Effector CD4-positive, alpha-beta T cell (primary cell): ENCODE measurements around the gene SRL.
A peak's percentile ranks its signal among the peaks of the same experiment; 100 is the strongest.

Experiments used
- DNase-seq: peaks from one replicate; pipeline ENCODE4 v3.0.0-alpha.2; 2020

SRL gene

DNA sequence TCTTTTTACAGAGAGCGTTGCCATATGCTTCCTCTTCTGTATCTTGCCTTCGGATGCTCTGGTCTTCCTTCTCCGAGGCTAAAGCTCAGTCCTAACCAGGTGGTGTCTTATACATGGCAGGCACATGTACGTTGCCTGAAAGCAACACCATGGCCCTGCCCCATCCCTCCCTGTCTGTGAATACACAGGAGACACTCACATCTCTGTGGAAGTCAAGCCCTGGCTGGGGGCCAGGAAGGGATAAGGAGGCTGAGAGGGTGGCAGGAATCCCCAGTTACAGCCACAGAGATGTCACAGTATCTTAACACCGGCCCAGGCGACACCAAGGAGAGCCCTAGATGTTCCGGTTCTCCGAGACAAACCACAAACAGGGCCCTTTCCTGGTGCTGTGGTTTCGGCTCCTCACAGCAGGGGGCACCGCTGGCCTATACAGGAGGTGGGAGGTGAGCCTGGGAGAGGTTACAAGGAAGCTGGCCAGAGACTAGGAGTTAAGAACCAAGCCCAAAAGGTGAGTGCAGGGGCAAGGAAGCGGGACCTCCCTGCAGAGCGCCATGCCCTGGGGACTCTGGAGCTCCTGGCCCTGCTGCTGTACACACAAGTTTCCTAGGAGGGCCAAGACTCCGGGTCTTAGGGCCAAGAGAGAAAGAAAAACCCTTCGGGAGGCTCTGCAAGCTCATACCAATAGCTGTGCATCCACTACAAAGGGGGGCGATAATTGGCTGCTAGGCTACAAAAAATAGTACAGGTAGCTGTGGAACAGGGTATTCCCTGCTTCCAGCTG lies 41.7 kb downstream of the SRL start:
- DNase-seq = no peak

DNA sequence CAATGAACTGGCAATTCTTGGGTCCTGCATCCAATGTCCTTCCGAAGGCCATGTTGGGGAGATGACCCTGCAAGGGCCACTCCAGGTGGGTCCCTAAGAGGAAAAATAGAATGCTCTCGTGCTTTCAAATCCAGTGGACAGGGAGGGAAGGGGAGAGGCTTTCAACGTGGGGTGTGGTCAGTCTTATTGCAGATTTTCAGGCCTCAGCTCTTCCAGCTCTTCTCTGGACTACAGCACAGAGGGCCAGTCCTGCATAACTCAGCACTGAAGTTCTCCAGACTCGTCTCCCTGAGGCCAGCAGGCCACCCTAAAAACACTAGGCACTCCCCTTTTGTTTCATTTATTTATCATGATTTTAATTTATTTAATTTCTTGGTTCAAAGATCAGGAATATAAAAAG lies 43.1 kb downstream of the SRL start:
- no peak for DNase-seq

DNA sequence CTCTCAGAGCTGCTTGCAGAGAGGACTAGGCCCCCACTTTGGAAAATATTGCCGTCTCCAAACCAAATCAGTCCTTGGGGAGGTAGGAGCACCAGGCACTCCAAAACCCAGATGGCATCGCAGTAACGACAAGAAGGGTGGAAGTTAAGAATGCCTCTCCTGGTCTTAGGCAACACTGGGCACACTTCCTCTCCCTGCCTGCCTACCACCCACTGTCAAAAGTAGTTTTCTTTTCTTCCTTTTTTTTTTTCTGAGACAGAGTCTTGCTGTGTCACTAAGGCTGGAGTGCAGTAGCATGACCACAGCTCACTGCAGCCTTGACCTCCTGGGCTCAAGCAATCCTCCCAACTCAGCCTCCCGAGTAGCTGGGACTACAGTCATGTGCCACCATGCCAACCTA lies 47.2 kb downstream of the SRL start:
- no peak for DNase-seq

DNA sequence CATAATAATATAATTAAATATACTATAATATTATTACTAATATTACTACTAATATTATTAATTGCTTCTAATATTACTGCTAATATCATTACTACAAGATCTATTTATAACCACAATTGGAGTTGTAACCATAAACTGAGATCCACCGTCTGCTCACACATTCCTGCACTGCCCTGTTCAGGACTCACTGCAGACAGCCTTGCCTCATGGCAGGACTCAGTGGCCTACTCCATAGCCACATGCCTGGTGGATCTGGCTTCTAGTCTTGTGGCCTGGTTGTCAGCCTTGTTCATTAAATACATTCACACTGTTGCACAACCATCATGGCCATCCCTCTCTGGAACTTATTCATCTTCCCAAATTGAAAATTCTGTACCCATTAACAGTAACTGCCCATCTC lies 48.0 kb downstream of the SRL start:
- no peak for DNase-seq

DNA sequence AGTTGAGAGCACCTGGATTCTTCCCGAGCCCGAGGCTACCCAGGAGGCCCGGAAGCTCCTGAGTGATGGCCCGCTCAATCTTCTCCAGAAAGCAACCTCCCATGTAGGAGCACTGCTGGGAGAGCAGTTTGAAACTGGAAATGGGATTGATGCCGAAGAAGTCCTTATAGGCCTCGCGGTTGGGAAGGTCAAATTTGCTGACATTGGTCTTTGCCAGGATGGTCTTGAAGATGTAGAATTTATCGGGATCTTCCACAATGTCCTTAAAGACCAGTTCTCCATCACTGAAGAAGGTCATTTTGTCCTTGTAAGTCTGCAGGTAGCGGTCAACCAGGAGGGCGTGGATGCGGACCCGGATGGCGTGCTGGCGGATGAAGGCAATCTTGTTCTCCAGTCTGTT lies 49.7 kb downstream of the SRL start:
- no peak for DNase-seq

DNA sequence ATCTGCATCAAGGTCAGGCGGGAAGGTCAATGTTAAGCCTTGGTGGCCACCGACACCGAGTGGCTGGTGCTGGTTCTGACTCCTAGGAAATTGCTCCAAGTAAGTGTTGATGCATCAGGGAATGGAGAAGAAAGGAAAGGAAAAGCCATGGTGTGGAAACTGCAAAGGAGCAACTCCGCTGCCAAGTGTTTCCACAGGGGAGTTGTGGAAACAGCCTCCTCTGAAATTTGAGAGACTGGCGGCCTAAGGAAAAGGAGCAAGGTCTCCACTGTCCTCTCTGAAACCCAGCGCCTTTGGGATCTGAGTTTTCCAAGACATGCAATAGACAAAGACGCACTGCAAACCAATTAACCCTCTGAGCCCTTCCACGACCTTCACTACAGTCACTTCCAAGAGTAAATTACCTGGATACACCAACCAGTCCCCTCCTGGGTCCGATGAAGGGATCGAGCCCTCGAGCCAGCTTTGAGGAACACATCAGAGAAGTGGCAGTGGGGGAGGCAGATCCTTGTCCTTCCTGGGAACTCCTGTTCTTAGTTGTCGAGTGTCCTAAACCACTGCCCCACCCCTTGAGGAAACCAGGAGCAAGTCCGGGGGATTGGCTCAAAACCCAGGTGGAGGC lies 51.1 kb downstream of the SRL start:
- no peak for DNase-seq

DNA sequence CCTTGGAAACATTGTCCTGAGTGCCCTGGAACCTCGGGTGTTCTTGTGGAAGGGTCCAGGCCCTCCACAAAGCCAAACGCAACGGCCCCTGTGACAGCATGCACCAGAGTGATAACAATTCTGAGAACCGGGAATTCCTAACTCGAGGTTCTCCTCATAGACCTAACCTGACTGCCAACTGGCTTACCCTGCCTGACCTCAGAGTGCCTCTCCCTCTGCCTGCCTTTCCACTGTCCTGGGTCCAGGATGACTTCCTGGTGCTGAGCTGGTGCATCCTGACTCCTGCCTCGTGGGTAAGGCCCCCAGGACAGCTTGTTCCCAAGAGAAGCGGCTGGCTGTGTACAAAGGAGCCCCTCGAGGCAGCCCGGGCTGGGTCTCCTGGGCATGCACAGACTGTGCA lies 51.8 kb downstream of the SRL start:
- DNase-seq = no peak

DNA sequence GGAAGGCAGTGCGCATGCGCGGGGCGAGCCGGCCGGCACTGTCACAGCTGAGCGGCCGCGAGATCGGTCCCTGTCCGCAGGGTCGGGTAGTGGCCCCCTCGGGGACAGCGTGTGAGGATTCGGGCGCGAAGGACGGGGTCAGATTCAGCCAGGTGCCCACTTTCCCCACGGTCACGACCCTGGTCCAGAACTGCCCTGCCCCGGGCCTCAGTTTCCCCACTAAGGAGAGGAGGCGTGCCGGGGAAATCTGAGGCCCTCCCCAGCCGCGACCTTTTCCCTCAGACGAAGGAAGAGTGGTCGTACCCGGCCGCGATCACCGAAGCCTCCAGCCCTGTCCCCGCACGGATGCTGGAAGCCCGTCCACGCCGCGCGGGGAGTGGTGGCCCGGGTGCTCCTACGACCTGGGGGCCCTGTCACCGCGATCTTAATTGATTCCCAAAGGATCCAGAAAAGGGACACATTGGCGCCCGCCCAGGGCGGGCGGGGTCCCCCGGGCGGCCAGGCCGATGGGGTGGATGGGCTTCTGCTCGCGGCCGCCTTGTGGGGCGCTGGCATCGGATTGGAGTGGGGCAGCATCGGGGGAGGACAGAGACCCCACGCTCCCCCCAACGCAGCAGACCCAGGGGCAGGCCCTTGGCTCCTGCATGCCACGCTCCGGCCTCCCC lies 57.7 kb downstream of the SRL start:
- no peak for DNase-seq

DNA sequence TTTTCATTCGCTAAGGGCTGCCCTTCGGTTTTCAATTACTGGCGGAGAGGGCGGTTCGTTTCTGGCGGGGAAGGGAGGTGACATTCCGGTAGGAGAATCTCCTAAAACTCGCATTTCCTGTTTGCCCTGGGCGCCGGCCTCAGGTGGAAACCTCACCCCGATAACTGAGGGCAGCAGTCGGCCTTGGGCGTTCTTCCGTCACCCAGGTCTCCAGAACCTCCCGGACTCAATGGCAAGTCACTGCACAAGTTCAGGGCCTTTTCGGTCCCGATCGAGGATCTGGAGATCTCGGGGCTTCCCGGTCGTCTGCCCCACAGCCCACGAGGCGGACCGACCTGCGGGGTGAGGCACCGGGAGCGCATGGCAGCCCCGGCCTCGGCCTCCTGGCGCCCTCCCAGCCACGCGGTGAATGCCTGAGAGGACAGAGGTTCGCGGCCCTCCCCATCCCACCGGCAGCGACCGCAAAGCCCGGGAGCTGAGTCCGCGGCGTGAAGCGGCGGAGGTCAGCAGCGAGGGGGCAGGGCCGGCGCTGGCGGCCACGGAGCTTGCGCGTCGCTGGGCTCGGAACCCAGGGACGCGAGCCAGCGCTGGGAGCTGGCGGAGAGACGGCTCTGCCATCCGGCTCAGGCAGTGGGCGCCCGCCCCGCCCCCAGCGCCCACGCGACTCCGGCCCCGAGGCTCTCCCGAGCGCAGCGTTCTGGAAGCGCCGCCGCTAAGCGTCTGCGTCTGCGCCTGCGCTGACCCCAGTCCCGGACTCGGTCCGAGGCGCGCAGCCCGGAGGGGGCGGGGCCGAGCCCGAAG lies 58.4 kb downstream of the SRL start:
- peak; percentile 60 for DNase-seq

DNA sequence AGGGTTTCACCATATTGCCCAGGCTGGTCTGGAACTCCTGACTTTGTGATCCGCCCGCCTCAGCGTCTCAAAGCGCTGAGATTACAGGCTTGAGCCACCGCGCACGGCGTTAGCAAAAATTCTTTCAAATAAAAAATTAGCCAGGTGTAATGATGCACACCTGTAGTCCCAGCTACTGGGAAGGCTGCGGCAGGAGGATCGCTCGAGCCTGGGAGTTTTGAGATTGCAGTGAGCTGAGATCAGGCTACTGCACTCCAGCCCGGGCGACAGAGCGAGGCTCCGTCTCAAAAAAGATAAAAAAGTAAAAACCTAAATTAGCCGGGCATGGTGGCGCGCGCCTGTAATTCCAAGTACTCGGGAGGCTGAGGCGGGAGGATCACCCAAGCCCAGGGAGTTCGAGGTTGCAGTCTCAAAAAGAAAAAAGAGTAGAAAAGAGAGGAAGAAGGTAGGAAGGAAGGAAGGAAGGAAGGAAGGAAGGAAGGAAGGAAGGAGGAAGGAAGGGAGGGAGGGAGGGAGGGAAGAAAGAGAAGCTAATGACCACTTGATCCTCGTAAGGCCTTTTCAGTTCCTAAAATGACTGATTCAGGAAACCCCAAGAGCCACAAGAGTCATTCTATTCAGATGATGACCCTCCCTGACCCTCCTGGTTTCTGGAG lies 59.2 kb downstream of the SRL start:
- DNase-seq = no peak

DNA sequence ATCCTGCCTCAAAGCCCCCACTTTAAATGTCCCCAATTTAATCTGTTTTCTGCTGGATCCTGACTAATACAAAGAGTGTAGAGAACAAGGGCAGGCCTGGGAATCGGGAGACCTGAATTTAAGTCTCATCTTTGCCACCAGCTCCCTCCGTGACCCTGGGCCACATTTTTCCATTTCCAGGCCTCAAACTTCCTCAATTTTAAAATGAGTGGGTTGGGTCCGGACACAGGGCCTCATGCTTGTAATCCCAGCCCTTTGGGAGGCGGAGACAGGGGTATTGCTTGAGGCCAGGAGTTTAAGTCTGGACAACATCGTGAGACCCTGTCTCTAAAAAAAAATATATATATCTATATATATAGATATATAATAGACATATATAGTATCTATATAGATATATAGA lies 61.4 kb downstream of the SRL start:
- DNase-seq = no peak

DNA sequence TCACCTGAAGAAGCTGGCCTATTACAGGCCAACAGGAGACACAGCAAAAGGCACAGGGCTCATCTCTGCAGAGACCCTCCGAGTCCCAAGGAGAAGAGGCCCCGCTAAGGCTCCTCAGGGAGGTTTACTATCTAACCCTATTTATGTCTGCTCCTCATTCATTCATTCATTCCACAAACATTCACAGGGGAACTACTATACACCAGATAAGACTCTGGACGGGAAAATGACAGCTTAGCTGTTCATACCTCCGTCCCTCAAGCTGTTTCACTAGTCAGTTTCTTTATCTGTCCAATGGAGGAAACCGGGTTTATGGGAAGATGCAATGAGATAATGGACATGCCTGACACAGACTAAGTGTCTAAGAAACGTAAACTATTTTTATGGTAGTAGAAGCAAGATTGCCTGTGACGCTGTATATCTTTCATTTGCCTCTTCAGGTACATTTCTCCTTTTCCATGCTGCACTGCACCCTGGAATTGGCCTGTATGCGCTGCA lies 62.1 kb downstream of the SRL start:
- no peak for DNase-seq

DNA sequence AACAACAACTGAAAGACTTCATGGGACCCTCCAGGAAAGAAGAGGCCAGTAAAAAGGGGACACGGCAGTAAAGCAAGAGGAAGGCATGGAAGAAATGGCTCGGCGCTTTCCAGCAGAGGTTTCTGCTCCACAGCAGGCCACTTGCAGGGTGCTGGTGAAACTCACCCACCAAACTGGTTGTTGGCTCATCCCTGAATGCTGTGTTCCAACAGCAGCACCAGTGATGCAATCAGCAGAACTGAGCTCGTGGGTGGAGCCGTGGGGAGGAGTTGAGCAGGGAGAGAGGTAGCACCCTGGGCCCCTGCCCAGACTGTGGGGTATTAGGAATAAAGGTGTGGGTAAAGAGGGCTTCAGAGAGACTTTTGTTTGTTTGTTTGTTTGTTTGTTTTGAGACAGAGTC lies 62.9 kb downstream of the SRL start:
- no peak for DNase-seq

DNA sequence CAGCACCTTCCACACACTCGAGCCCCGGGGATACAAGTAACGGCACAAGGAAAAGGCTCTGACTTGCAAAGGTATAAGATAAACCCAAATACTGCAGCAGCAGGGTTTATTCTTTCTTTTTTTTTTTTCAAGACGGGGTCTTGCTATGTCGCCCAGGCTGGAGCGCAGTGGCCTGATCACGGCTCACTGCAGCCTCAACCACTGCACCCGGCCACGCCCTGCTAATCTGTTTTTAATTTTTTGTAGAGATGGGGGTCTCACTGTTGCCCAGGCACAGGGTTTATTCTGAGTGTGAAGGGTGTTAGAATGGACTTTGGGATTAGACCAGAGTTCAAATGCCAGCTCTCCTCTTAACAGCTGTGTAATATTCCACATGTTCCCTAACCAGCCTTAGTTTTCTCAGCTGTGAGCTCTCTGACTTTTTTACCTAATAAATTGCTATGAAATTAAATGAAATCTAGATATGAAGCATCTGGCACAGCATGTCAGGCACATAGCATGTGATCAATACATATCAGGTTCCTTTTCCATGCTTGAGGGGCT lies 63.3 kb downstream of the SRL start:
- DNase-seq = no peak

DNA sequence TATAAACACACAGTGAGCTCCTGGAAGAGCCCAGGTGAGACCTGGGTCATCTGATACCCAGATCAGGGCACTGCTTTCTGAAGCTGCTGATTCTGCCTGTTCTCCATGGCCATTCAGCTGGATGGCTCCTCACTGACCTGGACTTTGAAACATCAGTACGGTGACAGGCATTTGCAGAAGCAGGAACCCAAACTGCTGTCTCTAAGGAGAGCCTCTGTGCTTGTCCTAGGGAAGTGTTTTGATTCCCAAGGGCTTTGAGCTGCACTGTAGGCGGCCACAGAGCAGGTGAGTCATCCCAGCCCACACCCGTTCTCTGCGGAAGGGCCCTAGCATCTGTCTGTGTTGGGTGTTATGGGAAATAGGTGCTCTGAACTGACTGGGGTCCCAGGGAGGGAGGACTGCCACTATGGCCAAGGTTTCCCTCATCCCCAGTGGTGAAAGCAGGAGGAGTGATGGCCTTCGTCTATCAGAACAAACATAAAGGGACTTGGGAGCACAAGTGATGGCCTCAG lies 64.9 kb downstream of the SRL start:
- DNase-seq = no peak

DNA sequence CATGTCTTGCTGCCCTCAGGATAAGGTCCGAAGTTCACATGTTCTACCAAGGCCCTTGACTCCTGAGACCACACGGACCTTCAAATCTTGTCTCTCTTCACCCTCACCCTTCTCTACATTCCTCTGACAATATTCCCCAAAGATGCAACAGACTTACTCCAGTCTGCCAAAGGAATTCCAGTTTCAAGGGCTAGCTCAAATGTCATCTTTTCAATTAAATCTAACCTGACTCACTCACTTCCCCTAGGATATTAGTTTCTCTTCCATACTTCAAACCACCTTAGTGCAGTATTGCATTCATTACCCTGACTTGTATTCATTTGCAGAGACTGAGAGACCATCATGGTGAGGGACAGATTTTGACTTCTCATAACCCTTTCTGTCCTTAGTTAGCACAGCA lies 66.0 kb downstream of the SRL start:
- no peak for DNase-seq

DNA sequence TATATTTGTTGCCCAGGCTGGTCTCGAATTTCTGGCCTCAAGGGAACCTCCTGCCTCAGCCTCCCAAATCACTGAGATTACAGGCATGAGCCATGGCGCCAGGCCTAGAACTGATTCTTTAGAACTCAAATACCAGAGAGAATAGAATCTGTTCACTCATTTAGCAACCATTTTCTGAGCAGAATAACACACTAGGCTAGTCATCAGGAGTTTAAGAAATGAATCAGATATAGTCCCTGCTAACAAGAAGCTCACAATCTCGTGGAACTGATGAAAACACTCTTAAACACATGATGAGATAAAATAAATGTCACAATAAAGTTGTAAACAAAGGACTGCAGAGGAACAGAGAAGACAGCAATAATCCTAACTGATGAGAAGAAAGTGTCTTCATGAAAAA lies 69.8 kb downstream of the SRL start:
- no peak for DNase-seq

DNA sequence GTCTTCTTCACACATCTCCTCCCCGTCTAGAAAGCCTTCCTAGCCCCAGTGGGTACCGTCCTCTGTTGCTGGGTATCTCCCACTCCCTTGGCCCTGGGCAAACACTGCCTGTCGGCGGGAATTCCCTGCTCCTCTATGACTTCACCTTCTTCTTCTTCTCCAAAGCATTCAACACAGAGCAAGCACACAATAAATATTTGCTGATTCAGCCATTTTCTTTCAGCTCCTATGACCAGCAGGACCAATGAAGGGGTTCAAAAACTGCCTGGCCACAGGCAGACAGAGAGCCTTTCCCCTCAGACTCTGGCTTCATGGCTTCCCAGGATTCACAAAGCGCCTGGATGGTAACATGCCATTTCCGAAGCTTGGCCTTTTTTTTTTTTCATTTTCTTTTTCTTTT lies 72.5 kb downstream of the SRL start:
- no peak for DNase-seq

DNA sequence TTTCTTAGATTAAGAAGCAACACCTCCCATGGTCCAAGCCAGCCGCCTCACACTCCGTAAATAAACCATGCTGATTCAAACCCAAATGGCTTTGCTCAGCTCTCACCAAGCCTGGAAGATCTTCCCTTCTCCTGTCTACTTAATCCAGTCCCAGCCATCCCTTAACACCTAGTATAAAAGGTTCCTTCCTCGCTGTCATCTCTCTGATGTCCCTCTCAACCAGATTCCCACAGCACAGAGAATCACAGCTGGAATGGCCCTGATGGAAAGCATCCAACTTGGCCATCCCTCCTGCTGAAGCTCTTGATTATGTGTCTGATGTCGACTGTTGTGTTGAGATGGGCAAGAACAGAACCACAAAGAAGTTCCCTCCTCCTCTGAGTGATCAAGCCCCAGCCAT lies 75.1 kb downstream of the SRL start:
- DNase-seq = no peak

DNA sequence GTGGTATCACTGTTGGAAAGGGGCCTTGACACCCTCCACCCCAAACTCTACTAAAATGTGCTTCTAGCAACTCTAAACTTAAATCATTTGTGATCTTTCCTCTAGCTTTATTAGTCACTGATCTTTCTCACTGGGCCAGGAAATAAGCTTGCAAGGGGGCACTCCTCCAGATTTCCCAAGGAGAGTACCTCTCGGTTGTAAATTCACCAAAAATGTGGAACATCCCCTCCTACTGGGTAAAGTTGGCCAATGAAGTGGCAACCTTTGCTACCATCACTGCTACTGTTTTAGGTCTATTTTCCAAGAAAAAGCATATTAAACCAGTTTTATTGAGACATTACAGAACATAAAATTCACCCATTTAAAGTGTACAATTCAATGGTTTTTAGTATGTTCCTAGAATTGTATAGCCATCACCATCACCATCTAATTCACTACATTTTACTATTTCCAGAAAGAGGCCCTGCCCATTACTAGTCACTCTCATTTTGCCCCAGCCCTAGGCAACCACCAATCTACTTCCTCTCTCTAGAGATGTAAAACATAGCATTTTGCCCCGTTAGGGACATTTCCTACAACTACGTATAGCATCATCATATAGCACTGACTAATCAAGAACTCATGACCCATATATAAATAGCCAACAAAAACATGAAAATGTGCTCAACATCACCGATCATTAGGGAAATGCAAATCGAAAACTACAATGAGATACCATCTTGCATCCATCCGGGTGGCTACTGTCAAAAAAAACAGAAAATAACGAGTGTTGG lies 81.0 kb downstream of the SRL start:
- no peak for DNase-seq

DNA sequence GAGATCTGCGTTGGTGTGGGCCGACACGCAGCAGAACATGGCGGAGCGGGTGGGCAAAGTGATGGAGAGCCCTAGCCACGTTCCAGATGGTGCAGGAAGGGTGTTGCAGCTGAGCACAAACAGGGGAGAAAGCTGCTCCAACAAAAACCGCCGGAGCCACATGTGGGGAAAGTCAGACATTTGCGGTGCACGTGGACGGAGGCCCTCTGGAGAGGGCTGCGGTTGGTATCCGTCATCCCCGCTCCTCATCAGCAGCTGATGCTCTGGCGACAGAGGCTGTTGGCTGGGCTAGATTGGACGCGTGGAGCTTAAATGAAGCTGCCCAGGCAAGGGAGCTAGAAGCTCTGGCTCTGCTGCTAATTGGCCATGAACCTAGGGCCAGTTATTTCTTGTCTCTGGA lies 82.2 kb downstream of the SRL start:
- DNase-seq = no peak
